Measurements from ENCODE around the gene LAMC3.

DNA sequence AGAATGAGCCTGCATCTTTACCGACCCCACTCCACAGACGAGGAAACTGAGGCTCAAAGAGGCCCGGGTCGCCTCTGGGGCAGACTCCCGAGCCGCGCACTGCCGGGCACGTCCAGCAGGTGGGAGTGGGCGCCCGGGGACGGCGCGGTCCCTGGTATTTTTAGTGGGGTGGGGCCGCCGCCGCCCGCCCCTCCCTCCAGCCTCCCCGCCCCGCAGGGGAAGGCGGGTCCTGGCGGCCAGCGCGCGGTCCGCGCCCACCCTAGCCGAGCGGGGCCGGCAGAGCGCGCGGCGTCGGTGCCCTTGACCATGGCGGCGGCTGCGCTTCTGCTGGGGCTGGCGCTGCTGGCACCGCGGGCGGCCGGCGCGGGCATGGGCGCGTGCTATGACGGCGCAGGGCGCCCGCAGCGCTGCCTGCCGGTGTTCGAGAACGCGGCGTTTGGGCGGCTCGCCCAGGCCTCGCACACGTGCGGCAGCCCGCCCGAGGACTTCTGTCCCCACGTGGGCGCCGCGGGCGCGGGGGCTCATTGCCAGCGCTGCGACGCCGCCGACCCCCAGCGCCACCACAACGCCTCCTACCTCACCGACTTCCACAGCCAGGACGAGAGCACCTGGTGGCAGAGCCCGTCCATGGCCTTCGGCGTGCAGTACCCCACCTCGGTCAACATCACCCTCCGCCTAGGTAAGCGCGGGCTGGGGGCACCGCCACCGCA lies at the start of gene LAMC3:
- TF ChIP-seq, protein P1, sequence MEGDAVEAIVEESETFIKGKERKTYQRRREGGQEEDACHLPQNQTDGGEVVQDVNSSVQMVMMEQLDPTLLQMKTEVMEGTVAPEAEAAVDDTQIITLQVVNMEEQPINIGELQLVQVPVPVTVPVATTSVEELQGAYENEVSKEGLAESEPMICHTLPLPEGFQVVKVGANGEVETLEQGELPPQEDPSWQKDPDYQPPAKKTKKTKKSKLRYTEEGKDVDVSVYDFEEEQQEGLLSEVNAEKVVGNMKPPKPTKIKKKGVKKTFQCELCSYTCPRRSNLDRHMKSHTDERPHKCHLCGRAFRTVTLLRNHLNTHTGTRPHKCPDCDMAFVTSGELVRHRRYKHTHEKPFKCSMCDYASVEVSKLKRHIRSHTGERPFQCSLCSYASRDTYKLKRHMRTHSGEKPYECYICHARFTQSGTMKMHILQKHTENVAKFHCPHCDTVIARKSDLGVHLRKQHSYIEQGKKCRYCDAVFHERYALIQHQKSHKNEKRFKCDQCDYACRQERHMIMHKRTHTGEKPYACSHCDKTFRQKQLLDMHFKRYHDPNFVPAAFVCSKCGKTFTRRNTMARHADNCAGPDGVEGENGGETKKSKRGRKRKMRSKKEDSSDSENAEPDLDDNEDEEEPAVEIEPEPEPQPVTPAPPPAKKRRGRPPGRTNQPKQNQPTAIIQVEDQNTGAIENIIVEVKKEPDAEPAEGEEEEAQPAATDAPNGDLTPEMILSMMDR (IDR thresholded peaks at IDR 0.05): peak in 5 of 6 experiments; percentile 19 to 38 (median 25)
- TF ChIP-seq POLR2A (IDR thresholded peaks at IDR 0.05) (no peak), EP300 (IDR thresholded peaks at IDR 0.05) (no peak), POLR2AphosphoS5 (IDR thresholded peaks at IDR 0.05) (no peak)

All from upper lobe of left lung (tissue), 4 donors.